ENCODE results near the gene BTNL3. TPM values are rescaled to one million over a fixed set of nuclear protein-coding genes. Genes with fewer than 3 reads are reported as not detected.
"Not testable (repeated sequence)": the region's sequence is repeated elsewhere in the genome, so short reads cannot be mapped to it uniquely, and the experiment has no call there.

BTNL3 gene
- polyA plus RNA-seq, 2 of the 4 experiments (the other 2 are of a cell fraction): not detected

DNA sequence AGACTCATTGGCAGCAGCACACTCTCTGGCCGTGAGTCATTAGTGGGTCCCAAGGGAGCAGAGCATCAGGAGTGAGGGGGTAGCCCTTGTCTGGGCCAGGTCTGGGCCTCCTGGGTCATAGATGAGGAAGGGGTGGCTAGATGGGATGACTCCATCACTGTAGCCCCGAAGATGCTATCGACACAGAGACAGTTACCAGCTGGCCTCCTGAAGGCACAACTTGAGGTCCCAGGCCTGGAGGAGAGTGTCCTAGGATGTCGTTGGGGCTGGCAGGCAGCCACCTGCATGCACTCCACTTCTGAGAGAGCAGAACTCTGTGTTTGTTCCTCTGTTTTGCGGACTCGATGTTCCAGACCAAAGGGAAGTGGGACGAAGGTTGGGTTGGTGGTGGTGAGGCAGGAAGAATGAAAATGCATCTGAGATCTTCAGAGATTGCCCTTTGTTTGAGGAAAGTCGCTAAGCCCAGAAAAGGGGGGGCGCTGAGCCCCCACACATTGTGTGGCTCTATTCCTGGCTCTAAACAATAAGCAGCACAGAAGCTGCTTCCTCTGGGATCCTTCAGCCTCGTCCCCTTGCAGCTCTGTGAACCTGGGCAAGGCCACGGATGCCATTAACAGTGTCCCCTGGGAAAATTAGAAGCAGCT, 56.1 kb downstream of the BTNL3 start:
- ChIA-PET POLR2A (no interaction called here), CTCF (interaction anchor here (2.4 kb wide), 1 partner anchor 260 kb away, joined by 5 read pairs; no protein-coding TSS in a partner anchor)
- H3K9me3 ChIP-seq: no peaks in the 10 kb centered on the region
- peak overlapping the region; percentile 9; the same call in 1 of the 3 replicates for H3K4me2 ChIP-seq
- H3K4me1 ChIP-seq: peaks cover 3% of the 10 kb centered on the region; the same call in 1 of the 3 replicates
- TF ChIP-seq NPAS2 (CRISPR knock-in tag; IDR thresholded peaks at IDR 0.05; ENCODE audit: borderline replicate concordance) (no peak), KDM5A (IDR thresholded peaks at IDR 0.05) (no peak)
- TF ChIP-seq, protein P1, sequence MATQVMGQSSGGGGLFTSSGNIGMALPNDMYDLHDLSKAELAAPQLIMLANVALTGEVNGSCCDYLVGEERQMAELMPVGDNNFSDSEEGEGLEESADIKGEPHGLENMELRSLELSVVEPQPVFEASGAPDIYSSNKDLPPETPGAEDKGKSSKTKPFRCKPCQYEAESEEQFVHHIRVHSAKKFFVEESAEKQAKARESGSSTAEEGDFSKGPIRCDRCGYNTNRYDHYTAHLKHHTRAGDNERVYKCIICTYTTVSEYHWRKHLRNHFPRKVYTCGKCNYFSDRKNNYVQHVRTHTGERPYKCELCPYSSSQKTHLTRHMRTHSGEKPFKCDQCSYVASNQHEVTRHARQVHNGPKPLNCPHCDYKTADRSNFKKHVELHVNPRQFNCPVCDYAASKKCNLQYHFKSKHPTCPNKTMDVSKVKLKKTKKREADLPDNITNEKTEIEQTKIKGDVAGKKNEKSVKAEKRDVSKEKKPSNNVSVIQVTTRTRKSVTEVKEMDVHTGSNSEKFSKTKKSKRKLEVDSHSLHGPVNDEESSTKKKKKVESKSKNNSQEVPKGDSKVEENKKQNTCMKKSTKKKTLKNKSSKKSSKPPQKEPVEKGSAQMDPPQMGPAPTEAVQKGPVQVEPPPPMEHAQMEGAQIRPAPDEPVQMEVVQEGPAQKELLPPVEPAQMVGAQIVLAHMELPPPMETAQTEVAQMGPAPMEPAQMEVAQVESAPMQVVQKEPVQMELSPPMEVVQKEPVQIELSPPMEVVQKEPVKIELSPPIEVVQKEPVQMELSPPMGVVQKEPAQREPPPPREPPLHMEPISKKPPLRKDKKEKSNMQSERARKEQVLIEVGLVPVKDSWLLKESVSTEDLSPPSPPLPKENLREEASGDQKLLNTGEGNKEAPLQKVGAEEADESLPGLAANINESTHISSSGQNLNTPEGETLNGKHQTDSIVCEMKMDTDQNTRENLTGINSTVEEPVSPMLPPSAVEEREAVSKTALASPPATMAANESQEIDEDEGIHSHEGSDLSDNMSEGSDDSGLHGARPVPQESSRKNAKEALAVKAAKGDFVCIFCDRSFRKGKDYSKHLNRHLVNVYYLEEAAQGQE (IDR thresholded peaks at IDR 0.05): no peak
- 46% methylated on average over 10 of the region's 11 CpGs for WGBS (ENCODE audit: missing lambda C conversion rate)
- H3K27ac ChIP-seq: no peak overlapping the region; a peak in 1 of 6 replicates
- no peak for FAIRE-seq
- peak; percentile 15 to 30; a peak in 4 of 6 replicates for ATAC-seq
- no peak for DNase-seq (ENCODE audit: low read depth in 1 of 2, low spot score in 1 of 2)
- H3K4me3 ChIP-seq: no peak overlapping the region

DNA sequence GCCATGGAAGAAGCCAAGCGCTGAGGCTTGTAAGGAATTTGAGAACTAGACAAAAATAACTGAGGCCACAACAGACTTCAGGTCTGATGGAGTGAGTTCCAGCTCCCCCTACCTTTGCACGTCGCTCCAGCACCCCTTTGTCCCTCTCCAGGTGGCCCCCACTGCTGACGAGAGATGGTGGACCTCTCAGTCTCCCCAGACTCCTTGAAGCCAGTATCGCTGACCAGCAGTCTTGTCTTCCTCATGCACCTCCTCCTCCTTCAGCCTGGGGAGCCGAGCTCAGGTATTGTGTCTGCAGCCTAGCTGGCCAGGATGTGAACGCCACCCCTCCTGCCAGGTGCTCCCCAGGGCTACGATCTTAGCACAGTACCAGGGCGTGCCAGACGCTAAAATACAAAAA, 56.7 kb downstream of the BTNL3 start:
- 22% methylated on average over 10 of the region's 10 CpGs for WGBS (ENCODE audit: missing lambda C conversion rate)
- peak; percentile 10 to 39; a peak in 3 of 6 replicates for ATAC-seq
- CTCF ChIA-PET: interaction anchor here (2.4 kb wide), 1 partner anchor 261 kb away, joined by 5 read pairs; no protein-coding TSS in a partner anchor
- POLR2A ChIA-PET: no interaction called here
- Histone ChIP-seq H3K4me3 (no peak overlapping the region), H3K4me1 (peaks cover 3% of the 10 kb centered on the region; the same call in 1 of the 3 replicates), H3K9me3 (no peaks in the 10 kb centered on the region), H3K4me2 (peak overlapping the region; percentile 9; the same call in 1 of the 3 replicates), H3K27ac (no peak overlapping the region; a peak in 1 of 6 replicates)
- TF ChIP-seq HEYL (CRISPR knock-in tag; IDR thresholded peaks at IDR 0.05) (no peak), BHLHE40 (IDR thresholded peaks at IDR 0.05; ENCODE audit: low read depth, low read length) (no peak), NR3C1 (IDR thresholded peaks at IDR 0.05) (no peak), KDM5A (IDR thresholded peaks at IDR 0.05) (no peak), SMC3 (IDR thresholded peaks at IDR 0.05) (no peak), RFX5 (IDR thresholded peaks at IDR 0.05) (no peak), JUNB (IDR thresholded peaks at IDR 0.05) (no peak), RAD21 (conservative IDR thresholded peaks at IDR 0.05 in 1 of 2, IDR thresholded peaks at IDR 0.05 in 1 of 2) (no peak), FOXS1 (CRISPR knock-in tag; IDR thresholded peaks at IDR 0.05) (no peak), GATA3 (IDR thresholded peaks at IDR 0.05; ENCODE audit: borderline replicate concordance) (no peak), CHD2 (IDR thresholded peaks at IDR 0.05; ENCODE audit: low read length, partially characterized antibody) (no peak), MAFK (IDR thresholded peaks at IDR 0.05; ENCODE audit: partially characterized antibody) (no peak), CEBPB (IDR thresholded peaks at IDR 0.05) (no peak), EHMT2 (IDR thresholded peaks at IDR 0.05; ENCODE audit: low read depth) (no peak)
- TF ChIP-seq, protein P2, sequence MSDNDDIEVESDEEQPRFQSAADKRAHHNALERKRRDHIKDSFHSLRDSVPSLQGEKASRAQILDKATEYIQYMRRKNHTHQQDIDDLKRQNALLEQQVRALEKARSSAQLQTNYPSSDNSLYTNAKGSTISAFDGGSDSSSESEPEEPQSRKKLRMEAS (IDR thresholded peaks at IDR 0.05): no peak
- TF ChIP-seq, protein P3, sequence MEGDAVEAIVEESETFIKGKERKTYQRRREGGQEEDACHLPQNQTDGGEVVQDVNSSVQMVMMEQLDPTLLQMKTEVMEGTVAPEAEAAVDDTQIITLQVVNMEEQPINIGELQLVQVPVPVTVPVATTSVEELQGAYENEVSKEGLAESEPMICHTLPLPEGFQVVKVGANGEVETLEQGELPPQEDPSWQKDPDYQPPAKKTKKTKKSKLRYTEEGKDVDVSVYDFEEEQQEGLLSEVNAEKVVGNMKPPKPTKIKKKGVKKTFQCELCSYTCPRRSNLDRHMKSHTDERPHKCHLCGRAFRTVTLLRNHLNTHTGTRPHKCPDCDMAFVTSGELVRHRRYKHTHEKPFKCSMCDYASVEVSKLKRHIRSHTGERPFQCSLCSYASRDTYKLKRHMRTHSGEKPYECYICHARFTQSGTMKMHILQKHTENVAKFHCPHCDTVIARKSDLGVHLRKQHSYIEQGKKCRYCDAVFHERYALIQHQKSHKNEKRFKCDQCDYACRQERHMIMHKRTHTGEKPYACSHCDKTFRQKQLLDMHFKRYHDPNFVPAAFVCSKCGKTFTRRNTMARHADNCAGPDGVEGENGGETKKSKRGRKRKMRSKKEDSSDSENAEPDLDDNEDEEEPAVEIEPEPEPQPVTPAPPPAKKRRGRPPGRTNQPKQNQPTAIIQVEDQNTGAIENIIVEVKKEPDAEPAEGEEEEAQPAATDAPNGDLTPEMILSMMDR (IDR thresholded peaks at IDR 0.05): no peak
- TF ChIP-seq, protein P4, sequence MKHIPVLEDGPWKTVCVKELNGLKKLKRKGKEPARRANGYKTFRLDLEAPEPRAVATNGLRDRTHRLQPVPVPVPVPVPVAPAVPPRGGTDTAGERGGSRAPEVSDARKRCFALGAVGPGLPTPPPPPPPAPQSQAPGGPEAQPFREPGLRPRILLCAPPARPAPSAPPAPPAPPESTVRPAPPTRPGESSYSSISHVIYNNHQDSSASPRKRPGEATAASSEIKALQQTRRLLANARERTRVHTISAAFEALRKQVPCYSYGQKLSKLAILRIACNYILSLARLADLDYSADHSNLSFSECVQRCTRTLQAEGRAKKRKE (CRISPR knock-in tag; IDR thresholded peaks at IDR 0.05; ENCODE audit: low read depth): no peak
- TF ChIP-seq, protein P5, sequence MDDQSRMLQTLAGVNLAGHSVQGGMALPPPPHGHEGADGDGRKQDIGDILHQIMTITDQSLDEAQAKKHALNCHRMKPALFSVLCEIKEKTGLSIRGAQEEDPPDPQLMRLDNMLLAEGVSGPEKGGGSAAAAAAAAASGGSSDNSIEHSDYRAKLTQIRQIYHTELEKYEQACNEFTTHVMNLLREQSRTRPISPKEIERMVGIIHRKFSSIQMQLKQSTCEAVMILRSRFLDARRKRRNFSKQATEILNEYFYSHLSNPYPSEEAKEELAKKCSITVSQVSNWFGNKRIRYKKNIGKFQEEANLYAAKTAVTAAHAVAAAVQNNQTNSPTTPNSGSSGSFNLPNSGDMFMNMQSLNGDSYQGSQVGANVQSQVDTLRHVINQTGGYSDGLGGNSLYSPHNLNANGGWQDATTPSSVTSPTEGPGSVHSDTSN (IDR thresholded peaks at IDR 0.05): no peak
- TF ChIP-seq, protein P6, sequence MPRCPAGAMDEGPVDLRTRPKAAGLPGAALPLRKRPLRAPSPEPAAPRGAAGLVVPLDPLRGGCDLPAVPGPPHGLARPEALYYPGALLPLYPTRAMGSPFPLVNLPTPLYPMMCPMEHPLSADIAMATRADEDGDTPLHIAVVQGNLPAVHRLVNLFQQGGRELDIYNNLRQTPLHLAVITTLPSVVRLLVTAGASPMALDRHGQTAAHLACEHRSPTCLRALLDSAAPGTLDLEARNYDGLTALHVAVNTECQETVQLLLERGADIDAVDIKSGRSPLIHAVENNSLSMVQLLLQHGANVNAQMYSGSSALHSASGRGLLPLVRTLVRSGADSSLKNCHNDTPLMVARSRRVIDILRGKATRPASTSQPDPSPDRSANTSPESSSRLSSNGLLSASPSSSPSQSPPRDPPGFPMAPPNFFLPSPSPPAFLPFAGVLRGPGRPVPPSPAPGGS (IDR thresholded peaks at IDR 0.05): no peak
- FAIRE-seq: no peak
- no peak for DNase-seq (ENCODE audit: low read depth in 1 of 2, low spot score in 1 of 2)

DNA sequence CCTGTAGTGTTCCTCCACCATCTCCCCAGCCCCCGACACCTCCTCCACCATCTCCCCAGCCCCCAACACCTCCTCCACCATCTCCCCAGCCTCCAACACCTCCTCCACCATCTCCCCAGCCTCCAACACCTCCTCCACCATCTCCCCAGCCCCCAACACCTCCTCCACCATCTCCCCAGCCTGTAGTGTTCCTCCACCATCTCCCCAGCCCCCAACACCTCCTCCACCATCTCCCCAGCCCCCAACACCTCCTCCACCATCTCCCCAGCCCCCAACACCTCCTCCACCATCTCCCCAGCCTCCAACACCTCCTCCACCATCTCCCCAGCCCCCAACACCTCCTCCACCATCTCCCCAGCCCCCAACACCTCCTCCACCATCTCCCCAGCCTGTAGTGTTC, 57.2 kb downstream of the BTNL3 start:
- H3K4me3 ChIP-seq; CTCF ChIA-PET; ATAC-seq; H3K9me3 ChIP-seq; FAIRE-seq; H3K4me2 ChIP-seq; POLR2A ChIA-PET; H3K27ac ChIP-seq; DNase-seq (ENCODE audit: low read depth in 1 of 2, low spot score in 1 of 2); H3K4me1 ChIP-seq: not testable (repeated sequence)
- no CpG with 5 or more reads among the region's 1 CpG for WGBS (ENCODE audit: missing lambda C conversion rate)

Data from A549 (cell line).